ENCODE data around the gene CLTA.

The CLTA gene

GRCh38 chr9:36218011-36218410 lies 27.3 kb downstream of the CLTA start:
- Histone ChIP-seq H2AFZ (ENCODE audit: low read length) (no peak overlapping the region), H3K9me2 (ENCODE audit: low read depth, low read length) (no peaks in the 10 kb centered on the region), H3K9ac (ENCODE audit: low read length) (no peak overlapping the region), H3K27me3 (ENCODE audit: insufficient read depth, low read length) (no peaks in the 10 kb centered on the region), H3K4me3 (ENCODE audit: low read depth, low read length, poor library complexity, severe bottlenecking) (no peak overlapping the region), H3K36me3 (ENCODE audit: insufficient read depth, low read length) (peaks cover 85% of the 10 kb centered on the region), H3K79me2 (ENCODE audit: insufficient read depth, low read length) (no peaks in the 10 kb centered on the region), H3K4me1 (ENCODE audit: insufficient read depth, low read length, severe bottlenecking) (no peaks in the 10 kb centered on the region), H3K27ac (ENCODE audit: low read depth, low read length, poor library complexity, severe bottlenecking) (no peak overlapping the region), H4K20me1 (ENCODE audit: insufficient read depth, low read length) (no peaks in the 10 kb centered on the region), H3F3A (ENCODE audit: insufficient read depth, low read length) (no peaks in the 10 kb centered on the region), H3K9me3 (ENCODE audit: low read length) (peaks cover 6% of the 10 kb centered on the region), H3K4me2 (ENCODE audit: low read length) (no peak overlapping the region)
- TF ChIP-seq CTCF (IDR thresholded peaks at IDR 0.05; ENCODE audit: low read length) (no peak), EZH2 (IDR thresholded peaks at IDR 0.05; ENCODE audit: borderline replicate concordance, low read length) (no peak)

DNA sequence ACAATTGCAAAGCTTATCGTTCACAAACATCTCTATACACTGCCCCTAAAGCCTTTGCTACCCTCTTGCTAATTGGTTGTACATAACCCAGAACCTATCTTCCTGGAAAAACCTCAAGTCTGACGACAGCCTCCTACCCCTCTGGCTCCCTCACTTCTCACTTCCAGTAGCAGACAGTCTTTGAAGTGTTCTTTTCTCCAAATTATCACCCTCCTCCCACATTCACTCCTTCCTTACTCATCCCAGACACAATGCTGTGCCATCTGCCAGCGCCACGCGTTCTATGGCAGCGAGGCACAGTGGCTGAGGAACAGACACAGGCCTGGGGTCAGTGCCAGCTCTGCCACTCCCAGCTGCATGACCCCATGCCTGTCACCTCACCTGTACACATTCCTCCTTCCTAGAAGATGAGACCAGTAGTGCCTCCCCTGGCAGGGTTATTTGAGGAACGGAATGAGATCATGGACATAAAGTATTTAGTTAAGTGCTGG lies 27.7 kb downstream of the CLTA start:
- H3K27ac ChIP-seq (ENCODE audit: low read depth, low read length, poor library complexity, severe bottlenecking) = no peak overlapping the region
- H2AFZ ChIP-seq (ENCODE audit: low read length) = no peak overlapping the region
- no peaks in the 10 kb centered on the region for H3F3A ChIP-seq (ENCODE audit: insufficient read depth, low read length)
- H3K9me2 ChIP-seq (ENCODE audit: low read depth, low read length) = no peaks in the 10 kb centered on the region
- H3K4me2 ChIP-seq (ENCODE audit: low read length) = no peak overlapping the region
- peaks cover 85% of the 10 kb centered on the region for H3K36me3 ChIP-seq (ENCODE audit: insufficient read depth, low read length)
- no peaks in the 10 kb centered on the region for H3K4me1 ChIP-seq (ENCODE audit: insufficient read depth, low read length, severe bottlenecking)
- H3K9me3 ChIP-seq (ENCODE audit: low read length) = peaks cover 10% of the 10 kb centered on the region
- H3K4me3 ChIP-seq (ENCODE audit: low read depth, low read length, poor library complexity, severe bottlenecking) = no peak overlapping the region
- H4K20me1 ChIP-seq (ENCODE audit: insufficient read depth, low read length) = no peaks in the 10 kb centered on the region
- TF ChIP-seq CTCF (IDR thresholded peaks at IDR 0.05; ENCODE audit: low read length) = no peak
- TF ChIP-seq EZH2 (IDR thresholded peaks at IDR 0.05; ENCODE audit: borderline replicate concordance, low read length) = no peak
- no peaks in the 10 kb centered on the region for H3K79me2 ChIP-seq (ENCODE audit: insufficient read depth, low read length)
- no peaks in the 10 kb centered on the region for H3K27me3 ChIP-seq (ENCODE audit: insufficient read depth, low read length)
- no peak overlapping the region for H3K9ac ChIP-seq (ENCODE audit: low read length)

DNA sequence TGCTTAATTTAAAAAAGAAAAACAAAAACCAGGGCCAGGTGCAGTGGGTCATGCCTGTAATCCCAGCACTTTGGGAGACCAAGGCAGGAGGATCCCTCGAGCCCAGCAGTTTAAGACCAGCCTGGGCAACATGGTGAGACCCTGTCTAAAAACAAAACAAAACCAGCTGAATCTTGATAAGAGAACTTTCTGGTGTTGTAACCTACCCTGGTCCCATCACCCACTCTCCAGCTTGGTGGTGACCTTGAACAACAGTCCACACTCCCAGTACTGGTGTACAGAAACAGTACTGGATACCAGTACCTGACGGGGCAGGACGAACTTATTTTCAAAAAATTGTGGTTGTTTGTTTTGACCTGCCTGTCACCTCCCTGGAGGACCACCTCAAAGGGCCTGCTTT lies 30.9 kb downstream of the CLTA start:
- no peaks in the 10 kb centered on the region for H3K4me1 ChIP-seq (ENCODE audit: insufficient read depth, low read length, severe bottlenecking)
- no peak overlapping the region for H2AFZ ChIP-seq (ENCODE audit: low read length)
- no peak overlapping the region for H3K4me2 ChIP-seq (ENCODE audit: low read length)
- no peaks in the 10 kb centered on the region for H4K20me1 ChIP-seq (ENCODE audit: insufficient read depth, low read length)
- H3K27me3 ChIP-seq (ENCODE audit: insufficient read depth, low read length) = no peaks in the 10 kb centered on the region
- H3K9me2 ChIP-seq (ENCODE audit: low read depth, low read length) = no peaks in the 10 kb centered on the region
- no peak overlapping the region for H3K9ac ChIP-seq (ENCODE audit: low read length)
- H3K9me3 ChIP-seq (ENCODE audit: low read length) = peaks cover 10% of the 10 kb centered on the region
- H3K36me3 ChIP-seq (ENCODE audit: insufficient read depth, low read length) = peaks cover 86% of the 10 kb centered on the region
- no peaks in the 10 kb centered on the region for H3F3A ChIP-seq (ENCODE audit: insufficient read depth, low read length)
- H3K27ac ChIP-seq (ENCODE audit: low read depth, low read length, poor library complexity, severe bottlenecking) = no peak overlapping the region
- no peaks in the 10 kb centered on the region for H3K79me2 ChIP-seq (ENCODE audit: insufficient read depth, low read length)
- no peak overlapping the region for H3K4me3 ChIP-seq (ENCODE audit: low read depth, low read length, poor library complexity, severe bottlenecking)
- TF ChIP-seq EZH2 (IDR thresholded peaks at IDR 0.05; ENCODE audit: borderline replicate concordance, low read length) (no peak), CTCF (IDR thresholded peaks at IDR 0.05; ENCODE audit: low read length) (no peak)

All from OCI-LY1 (cell line).